ENCODE results near the gene MUL1.
A peak's percentile ranks its signal among the peaks of the same experiment; 100 is the strongest.
"Not testable (repeated sequence)": the region's sequence is repeated elsewhere in the genome, so short reads cannot be mapped to it uniquely, and the experiment has no call there.

The MUL1 gene

DNA sequence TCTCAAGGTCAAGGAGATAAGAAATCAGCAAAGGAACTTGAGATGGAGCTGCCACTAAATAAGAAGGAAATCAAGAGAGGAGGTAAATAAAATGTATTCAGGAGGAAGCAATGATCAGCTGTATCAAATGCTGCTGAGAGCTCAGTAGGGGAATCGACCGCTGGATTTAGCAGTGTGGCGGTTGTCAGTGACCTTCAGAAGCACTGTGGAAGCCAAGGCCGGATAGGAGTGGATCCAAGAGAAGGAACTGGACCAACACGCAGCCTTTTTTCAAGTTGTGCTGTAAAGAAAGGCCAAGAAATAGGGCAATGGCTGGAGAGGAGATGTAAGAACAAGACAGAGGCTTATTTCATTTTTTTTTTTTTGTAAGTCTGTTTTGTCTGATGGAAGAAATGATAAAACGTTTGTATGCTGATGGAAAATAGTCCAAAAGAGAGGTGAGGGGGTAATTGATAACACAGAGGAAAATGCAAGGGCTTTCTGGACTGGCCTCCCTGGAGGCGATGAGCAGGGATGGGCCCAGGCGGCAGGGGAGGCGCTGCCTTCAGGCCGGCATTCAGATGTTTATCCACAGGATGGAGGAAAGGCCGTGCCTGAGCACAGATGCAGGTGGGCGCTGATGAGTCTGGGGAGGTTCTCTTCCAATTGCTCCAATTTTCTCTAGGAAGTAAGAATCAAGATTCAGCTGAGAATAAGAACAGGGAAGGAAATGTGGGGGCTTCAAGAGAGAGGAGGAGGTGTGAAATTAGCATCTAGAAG is 26.9 kb upstream of the MUL1 start:
- Histone ChIP-seq H3K9ac (ENCODE audit: low read depth, low read length) (no peak overlapping the region), H3K9me3 (replicated peaks; ENCODE audit: low read length) (no peaks in the 10 kb centered on the region), H3K27me3 (ENCODE audit: control insufficient read depth, insufficient read depth, low read length) (peaks cover 80% of the 10 kb centered on the region), H3K36me3 (ENCODE audit: insufficient read depth, low read length) (no peaks in the 10 kb centered on the region), H3K4me1 (ENCODE audit: control insufficient read depth, insufficient read depth, low read length) (no peaks in the 10 kb centered on the region), H3K4me3 (ENCODE audit: low read length) (no peak overlapping the region), H3K4me2 (ENCODE audit: low read length) (no peak overlapping the region)

- Histone ChIP-seq H3K4me3 (ENCODE audit: low read length) (no peak overlapping the region), H3K9ac (ENCODE audit: low read depth, low read length) (no peak overlapping the region), H3K4me1 (ENCODE audit: control insufficient read depth, insufficient read depth, low read length) (no peaks in the 10 kb centered on the region), H3K9me3 (replicated peaks; ENCODE audit: low read length) (no peaks in the 10 kb centered on the region), H3K36me3 (ENCODE audit: insufficient read depth, low read length) (no peaks in the 10 kb centered on the region), H3K27me3 (ENCODE audit: control insufficient read depth, insufficient read depth, low read length) (peaks cover 86% of the 10 kb centered on the region), H3K4me2 (ENCODE audit: low read length) (no peak overlapping the region)
Measured at GRCh38 chr1:20533635-20534034, 25.7 kb upstream of the MUL1 start.

GRCh38 chr1:20530901-20531300 is 22.9 kb upstream of the MUL1 start:
- Histone ChIP-seq H3K4me3 (ENCODE audit: low read length) (no peak overlapping the region), H3K9ac (ENCODE audit: low read depth, low read length) (no peak overlapping the region), H3K4me1 (ENCODE audit: control insufficient read depth, insufficient read depth, low read length) (no peaks in the 10 kb centered on the region), H3K36me3 (ENCODE audit: insufficient read depth, low read length) (no peaks in the 10 kb centered on the region), H3K27me3 (ENCODE audit: control insufficient read depth, insufficient read depth, low read length) (peaks cover 86% of the 10 kb centered on the region), H3K9me3 (replicated peaks; ENCODE audit: low read length) (no peaks in the 10 kb centered on the region), H3K4me2 (ENCODE audit: low read length) (no peak overlapping the region)

- Histone ChIP-seq H3K9me3 (replicated peaks; ENCODE audit: low read length) (no peaks in the 10 kb centered on the region), H3K4me2 (ENCODE audit: low read length) (no peak overlapping the region), H3K36me3 (ENCODE audit: insufficient read depth, low read length) (no peaks in the 10 kb centered on the region), H3K4me1 (ENCODE audit: control insufficient read depth, insufficient read depth, low read length) (no peaks in the 10 kb centered on the region), H3K27me3 (ENCODE audit: control insufficient read depth, insufficient read depth, low read length) (peaks cover 82% of the 10 kb centered on the region), H3K4me3 (ENCODE audit: low read length) (no peak overlapping the region), H3K9ac (ENCODE audit: low read depth, low read length) (no peak overlapping the region)
Measured at GRCh38 chr1:20530306-20530705, 22.4 kb upstream of the MUL1 start.

GRCh38 chr1:20528221-20528620 is 20.3 kb upstream of the MUL1 start:
- Histone ChIP-seq H3K4me3 (ENCODE audit: low read length) (no peak overlapping the region), H3K4me1 (ENCODE audit: control insufficient read depth, insufficient read depth, low read length) (no peaks in the 10 kb centered on the region), H3K4me2 (ENCODE audit: low read length) (no peak overlapping the region), H3K9ac (ENCODE audit: low read depth, low read length) (no peak overlapping the region), H3K27me3 (ENCODE audit: control insufficient read depth, insufficient read depth, low read length) (peaks cover 68% of the 10 kb centered on the region), H3K36me3 (ENCODE audit: insufficient read depth, low read length) (no peaks in the 10 kb centered on the region), H3K9me3 (replicated peaks; ENCODE audit: low read length) (no peaks in the 10 kb centered on the region)

- peaks cover 54% of the 10 kb centered on the region for H3K27me3 ChIP-seq (ENCODE audit: control insufficient read depth, insufficient read depth, low read length)
- no peaks in the 10 kb centered on the region for H3K9me3 ChIP-seq (replicated peaks; ENCODE audit: low read length)
- H3K4me3 ChIP-seq (ENCODE audit: low read length), result no peak overlapping the region
- no peaks in the 10 kb centered on the region for H3K4me1 ChIP-seq (ENCODE audit: control insufficient read depth, insufficient read depth, low read length)
- H3K9ac ChIP-seq (ENCODE audit: low read depth, low read length), result no peak overlapping the region
- no peak overlapping the region for H3K4me2 ChIP-seq (ENCODE audit: low read length)
- H3K36me3 ChIP-seq (ENCODE audit: insufficient read depth, low read length), result no peaks in the 10 kb centered on the region
Measured at GRCh38 chr1:20526267-20526666, 18.3 kb upstream of the MUL1 start.

DNA sequence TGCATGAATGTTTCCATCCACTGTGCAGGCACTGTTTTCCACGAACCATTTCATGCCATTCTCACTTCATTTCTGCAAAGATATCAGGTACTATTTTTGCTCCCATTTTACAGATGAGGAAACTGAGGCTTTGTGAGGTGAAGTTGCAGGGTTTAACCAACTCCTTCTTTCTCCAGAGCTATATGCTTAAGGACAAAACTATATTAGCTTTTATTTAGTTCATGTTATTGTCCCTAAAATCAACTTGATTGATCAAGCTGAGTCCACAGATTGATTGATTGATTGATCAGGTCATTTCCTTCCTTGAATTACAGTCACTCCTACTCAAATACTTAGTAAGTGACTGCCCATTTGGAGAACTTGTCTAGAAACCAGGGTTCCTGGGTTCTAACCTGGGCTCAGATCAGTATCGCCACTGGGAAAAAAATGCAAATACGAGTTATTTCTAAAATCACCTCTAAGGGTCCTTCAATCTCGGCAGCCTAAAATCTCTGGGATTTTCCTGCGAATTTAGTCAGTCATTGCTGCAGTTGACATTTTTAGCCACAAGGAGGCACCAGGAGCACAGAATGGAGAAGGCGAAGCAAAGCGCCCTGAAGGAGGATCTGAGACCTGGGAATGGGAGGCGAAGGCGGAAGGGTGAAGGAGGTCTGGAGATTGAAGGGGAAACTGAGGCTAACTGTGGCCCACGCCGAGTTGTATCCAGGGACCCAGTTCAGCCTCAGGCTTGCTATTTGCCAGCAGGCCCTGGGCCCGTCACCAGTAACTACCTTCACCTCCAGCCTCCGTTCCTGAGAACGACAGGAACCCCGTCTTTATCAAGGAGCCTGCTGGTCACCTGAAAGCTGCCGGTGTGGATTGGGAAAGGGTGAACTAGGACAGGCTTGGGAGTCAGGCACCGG is 14.3 kb upstream of the MUL1 start:
- peaks cover 25% of the 10 kb centered on the region for H3K27me3 ChIP-seq (ENCODE audit: control insufficient read depth, insufficient read depth, low read length)
- peak overlapping the region; percentile 50 for H3K4me3 ChIP-seq (ENCODE audit: low read length)
- no peak overlapping the region for H3K9ac ChIP-seq (ENCODE audit: low read depth, low read length)
- H3K4me2 ChIP-seq (ENCODE audit: low read length), result peak overlapping the region; percentile 77
- H3K9me3 ChIP-seq (replicated peaks; ENCODE audit: low read length), result no peaks in the 10 kb centered on the region
- no peaks in the 10 kb centered on the region for H3K4me1 ChIP-seq (ENCODE audit: control insufficient read depth, insufficient read depth, low read length)
- no peaks in the 10 kb centered on the region for H3K36me3 ChIP-seq (ENCODE audit: insufficient read depth, low read length)

DNA sequence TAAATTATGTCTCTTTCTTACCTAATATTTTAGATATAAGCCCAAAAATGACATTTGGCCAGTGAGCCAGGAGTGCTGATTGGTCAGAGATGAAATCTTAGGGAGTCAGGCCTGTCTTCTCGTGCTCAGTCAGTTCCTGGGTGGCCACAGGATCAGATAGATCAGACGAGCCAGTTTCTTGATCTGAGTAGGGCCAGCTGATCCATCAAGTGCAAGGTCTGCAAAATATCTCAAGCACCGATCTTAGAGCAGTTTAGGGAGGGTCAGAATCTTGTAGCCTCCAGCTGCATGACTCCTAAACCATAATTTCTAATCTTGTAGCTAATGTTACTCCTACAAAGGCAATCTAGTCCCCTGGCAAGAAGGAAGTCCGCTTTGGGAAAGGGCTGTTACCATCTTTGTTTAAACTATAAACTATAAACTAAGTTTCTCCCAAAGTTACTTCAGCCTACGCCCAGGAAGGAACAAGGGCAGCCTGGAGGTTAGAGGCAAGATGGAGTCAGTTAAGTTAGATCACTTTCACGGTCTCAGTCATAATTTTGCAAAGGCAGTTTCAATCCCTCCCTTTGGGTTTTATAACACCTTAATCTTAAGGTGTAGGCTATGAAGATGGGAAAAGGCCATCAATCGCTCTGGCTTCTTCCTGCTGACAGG is 11.8 kb upstream of the MUL1 start:
- H3K4me3 ChIP-seq (ENCODE audit: low read length); H3K9me3 ChIP-seq (replicated peaks; ENCODE audit: low read length); H3K4me2 ChIP-seq (ENCODE audit: low read length); H3K4me1 ChIP-seq (ENCODE audit: control insufficient read depth, insufficient read depth, low read length); H3K27me3 ChIP-seq (ENCODE audit: control insufficient read depth, insufficient read depth, low read length); H3K9ac ChIP-seq (ENCODE audit: low read depth, low read length); H3K36me3 ChIP-seq (ENCODE audit: insufficient read depth, low read length): not testable (repeated sequence)

DNA sequence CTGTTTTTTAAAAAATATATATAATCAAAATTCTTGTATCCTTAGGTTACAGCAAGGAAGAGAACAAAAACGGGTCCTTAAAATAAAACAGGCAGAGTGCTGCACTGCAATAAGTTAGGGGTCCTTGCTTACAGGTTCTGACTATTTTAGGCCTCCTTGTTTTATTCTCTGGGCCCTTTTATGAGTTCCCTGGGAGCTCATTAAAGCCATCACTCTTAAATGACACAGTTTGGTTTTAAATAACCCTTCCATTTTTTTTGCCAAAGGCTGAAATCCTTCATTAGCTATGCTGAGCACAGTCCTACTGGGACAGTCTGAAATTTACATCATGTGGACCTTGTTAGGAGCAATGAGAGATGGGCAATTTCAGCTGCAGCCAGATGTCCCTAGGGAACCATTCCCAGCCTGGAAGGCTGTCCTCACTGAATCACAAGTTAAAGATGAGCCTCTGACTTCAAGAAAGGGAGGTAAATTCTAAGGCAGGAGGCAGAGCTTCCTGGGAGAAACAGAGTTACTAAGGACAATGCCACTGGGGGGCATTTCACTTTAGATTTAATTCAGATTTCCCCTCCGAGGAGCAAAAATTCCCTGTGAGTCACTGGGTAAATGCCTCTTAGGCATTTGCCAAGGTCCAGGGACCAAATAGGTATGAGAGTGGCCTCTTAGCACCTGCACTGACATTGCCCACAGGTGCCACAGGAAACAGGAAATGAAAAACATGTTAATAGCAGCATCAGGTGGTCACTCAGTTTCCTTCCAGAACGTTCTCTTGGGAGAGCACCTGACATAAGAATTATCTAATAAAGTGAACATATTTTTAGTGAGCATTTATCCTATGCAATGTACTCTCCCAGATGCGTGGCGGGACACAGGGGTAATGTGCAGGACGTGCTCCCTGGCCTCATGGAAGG is 3.8 kb upstream of the MUL1 start:
- Histone ChIP-seq H3K36me3 (ENCODE audit: insufficient read depth, low read length) (no peaks in the 10 kb centered on the region), H3K9me3 (replicated peaks; ENCODE audit: low read length) (no peaks in the 10 kb centered on the region), H3K4me1 (ENCODE audit: control insufficient read depth, insufficient read depth, low read length) (peaks cover 6% of the 10 kb centered on the region), H3K9ac (ENCODE audit: low read depth, low read length) (no peak overlapping the region), H3K27me3 (ENCODE audit: control insufficient read depth, insufficient read depth, low read length) (peaks cover 12% of the 10 kb centered on the region), H3K4me2 (ENCODE audit: low read length) (no peak overlapping the region), H3K4me3 (ENCODE audit: low read length) (no peak overlapping the region)

- peaks cover 9% of the 10 kb centered on the region for H3K36me3 ChIP-seq (ENCODE audit: insufficient read depth, low read length)
- peak overlapping the region; percentile 94 for H3K4me2 ChIP-seq (ENCODE audit: low read length)
- H3K4me1 ChIP-seq (ENCODE audit: control insufficient read depth, insufficient read depth, low read length), result peaks cover 9% of the 10 kb centered on the region
- no peaks in the 10 kb centered on the region for H3K9me3 ChIP-seq (replicated peaks; ENCODE audit: low read length)
- peak overlapping the region; percentile 92 for H3K4me3 ChIP-seq (ENCODE audit: low read length)
- H3K9ac ChIP-seq (ENCODE audit: low read depth, low read length), result peak overlapping the region; percentile 92
- H3K27me3 ChIP-seq (ENCODE audit: control insufficient read depth, insufficient read depth, low read length), result peaks cover 6% of the 10 kb centered on the region
Measured at GRCh38 chr1:20508411-20508771, 440 bp upstream of the MUL1 start.

DNA sequence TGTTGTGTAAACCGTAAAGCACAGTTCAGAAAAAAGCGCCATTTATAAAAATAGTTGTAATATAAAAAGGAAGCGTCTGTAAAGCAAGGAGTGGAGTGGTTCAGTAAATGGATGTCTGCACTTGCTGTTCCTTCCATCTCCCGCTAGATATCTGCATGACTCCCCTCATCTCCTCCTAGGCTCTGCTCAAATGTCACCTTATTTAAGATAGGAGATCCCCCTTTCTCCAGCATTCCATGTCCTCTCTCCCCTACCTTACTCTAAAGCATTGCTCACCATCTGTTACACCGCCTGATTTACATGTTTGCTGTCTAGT is 745 bp downstream of the MUL1 start:
- H3K4me3 ChIP-seq (ENCODE audit: low read length), result peak overlapping the region; percentile 92
- peak overlapping the region; percentile 94 for H3K4me2 ChIP-seq (ENCODE audit: low read length)
- peaks cover 14% of the 10 kb centered on the region for H3K36me3 ChIP-seq (ENCODE audit: insufficient read depth, low read length)
- peaks cover 6% of the 10 kb centered on the region for H3K27me3 ChIP-seq (ENCODE audit: control insufficient read depth, insufficient read depth, low read length)
- peaks cover 9% of the 10 kb centered on the region for H3K4me1 ChIP-seq (ENCODE audit: control insufficient read depth, insufficient read depth, low read length)
- peak overlapping the region; percentile 92 for H3K9ac ChIP-seq (ENCODE audit: low read depth, low read length)
- H3K9me3 ChIP-seq (replicated peaks; ENCODE audit: low read length), result no peaks in the 10 kb centered on the region

Measured in skeletal muscle satellite cell (primary cell).